ENCODE measurements around the gene FSIP2.

FSIP2 gene

GRCh38 chr2:185738679-185739472, at the start of gene FSIP2:
TSS of gene FSIP2 (plus strand) at chr2:185738804. CDS start at chr2:185738895, 91 bp downstream.
- no peak for DNase-seq

GRCh38 chr2:185689906-185690539, 48.6 kb upstream of the FSIP2 start:
- no peak for DNase-seq

- no peak for DNase-seq
Measured at GRCh38 chr2:185695711-185696235, 42.8 kb upstream of the FSIP2 start.

GRCh38 chr2:185700883-185701282, 37.7 kb upstream of the FSIP2 start:
- DNase-seq = no peak

GRCh38 chr2:185734658-185735057, 3.9 kb upstream of the FSIP2 start:
- no peak for DNase-seq

- no peak for DNase-seq
Measured at GRCh38 chr2:185736210-185736609, 2.4 kb upstream of the FSIP2 start.

GRCh38 chr2:185745864-185746859, 7.6 kb downstream of the FSIP2 start:
- no peak for DNase-seq

GRCh38 chr2:185757356-185757755, 18.8 kb downstream of the FSIP2 start:
- DNase-seq = no peak

- no peak for DNase-seq
Measured at GRCh38 chr2:185771396-185771795, 32.8 kb downstream of the FSIP2 start.

GRCh38 chr2:185780890-185781289, 42.3 kb downstream of the FSIP2 start:
- DNase-seq = no peak

- no peak for DNase-seq
Measured at GRCh38 chr2:185782223-185782769, 43.7 kb downstream of the FSIP2 start.

GRCh38 chr2:185785156-185785555, 46.6 kb downstream of the FSIP2 start:
- no peak for DNase-seq

- no peak for DNase-seq
Measured at GRCh38 chr2:185785851-185786473, 47.4 kb downstream of the FSIP2 start.

- no peak for DNase-seq
Measured at GRCh38 chr2:185787227-185788145, 48.9 kb downstream of the FSIP2 start.

GRCh38 chr2:185790361-185790760, 51.8 kb downstream of the FSIP2 start:
- no peak for DNase-seq

- no peak for DNase-seq
Measured at GRCh38 chr2:185793532-185794345, 55.1 kb downstream of the FSIP2 start.

- DNase-seq = no peak
Measured at GRCh38 chr2:185796758-185797157, 58.2 kb downstream of the FSIP2 start.

GRCh38 chr2:185802926-185803325, 64.3 kb downstream of the FSIP2 start:
- DNase-seq = no peak

GRCh38 chr2:185806783-185807182, 68.2 kb downstream of the FSIP2 start:
- DNase-seq = no peak

GRCh38 chr2:185807351-185807750, 68.7 kb downstream of the FSIP2 start:
- DNase-seq = no peak

Measured in NK-92 treated with Interleukin-12 subunit alpha and Interleukin-12 subunit beta, amount 100 ng/mL, for 24 hours (cell line).